A549 (cell line): ENCODE results near the gene CSTB. TPM values are rescaled to one million over a fixed set of nuclear protein-coding genes. Genes with fewer than 3 reads are reported as not detected.

Experiments used
- ATAC-seq, 2 experiments: fragments of 200-7000 bp in 1 of 2; fragments of >200 bp in 1 of 2; cut with Nextera tagmentation in 1 of 2; cut with Tn5 transposase in 1 of 2; 3 replicates each; pipeline versions ENCODE4 v1.8.0 to v1.9.1; 2018 to 2020; ENCODE audit warnings: mild to moderate bottlenecking in 1 of 2, moderate library complexity in 1 of 2
- CTCF ChIA-PET: fragments of 300-600 bp; sonication (Branson Sonifier 250); formaldehyde crosslinking; extraction: SDS; loops from one replicate; lab custom pipeline; 2021; ENCODE audit warnings: antibody characterized with exemption, inconsistent platforms; lab: Yijun Ruan, JAX
- POLR2A ChIA-PET: fragments of 350-600 bp; formaldehyde crosslinking; extraction: SDS; loops from one replicate; lab custom pipeline; 2021; ENCODE audit warnings: antibody characterized with exemption, inconsistent platforms; lab: Yijun Ruan, JAX
- DNase-seq, 2 experiments: peaks; one replicate each; pipeline versions ENCODE4 v3.0.0 to v3.0.0-alpha.2; 2011 to 2016; ENCODE audit warnings: low read depth in 1 of 2, low spot score in 1 of 2
- FAIRE-seq: peaks from 2 replicates; lab custom pipeline; 2011; peaks lifted over from hg19 to GRCh38; lab: Jason Lieb, UNC
- H3K27ac ChIP-seq, 2 experiments: fragments of >200 bp; sonication (Bioruptor Twin); formaldehyde crosslinking; 3 replicates each; pipeline ENCODE4 v1.5.1; 2016 to 2017
- H3K4me1 ChIP-seq: fragments of >200 bp; sonication (Bioruptor Twin); formaldehyde crosslinking; 3 replicates; pipeline ENCODE4 v1.6.1; 2016
- H3K4me2 ChIP-seq: fragments of >200 bp; sonication (Bioruptor Twin); formaldehyde crosslinking; 3 replicates; pipeline ENCODE4 v1.6.1; 2016
- H3K4me3 ChIP-seq: fragments of >200 bp; sonication (Bioruptor Twin); formaldehyde crosslinking; 3 replicates; pipeline ENCODE4 v1.5.1; 2016
- H3K9me3 ChIP-seq: fragments of >200 bp; sonication (Bioruptor Twin); formaldehyde crosslinking; 3 replicates; pipeline ENCODE4 v1.6.1; 2016
- CBX8 ChIP-seq: fragments of 200-600 bp; sonication (generic); IDR thresholded peaks from 2 replicates; pipeline ENCODE4 v1.6.1; 2016
- EHF ChIP-seq: fragments of 250-450 bp; sonication (Bioruptor Pico); IDR thresholded peaks from 2 replicates; pipeline ENCODE4 v1.5.0; 2020; ENCODE audit warnings: mild to moderate bottlenecking
- EHMT2 ChIP-seq: fragments of 200-600 bp; sonication (generic); IDR thresholded peaks from 2 replicates; pipeline ENCODE4 v1.6.1; 2016; ENCODE audit warnings: antibody characterized with exemption, low read depth, mild to moderate bottlenecking, moderate library complexity
- FOSB ChIP-seq: fragments of 250-450 bp; sonication (Bioruptor Pico); IDR thresholded peaks from 2 replicates; pipeline ENCODE4 v1.5.0; 2020; ENCODE audit warnings: mild to moderate bottlenecking, moderate library complexity
- FOSL2 ChIP-seq, 2 experiments: fragments of 450-650 bp in 1 of 2; fragments of >200 bp in 1 of 2; sonication (Bioruptor Twin) in 1 of 2; formaldehyde crosslinking; IDR thresholded peaks; 2 replicates each; pipeline versions ENCODE4 v1.5.0 to v1.6.1; 2016 to 2020; ENCODE audit warnings: mild to moderate bottlenecking in 1 of 2, moderate library complexity in 1 of 2
- FOXS1 ChIP-seq: fragments of 250-450 bp; sonication (Bioruptor Pico); IDR thresholded peaks from 2 replicates; pipeline ENCODE4 v1.5.0; 2020; ENCODE audit warnings: mild to moderate bottlenecking, moderate library complexity
- GATA3 ChIP-seq: IDR thresholded peaks from 2 replicates; pipeline ENCODE4 v1.6.1; 2012; ENCODE audit warnings: borderline replicate concordance
- HOXA7 ChIP-seq: fragments of 250-450 bp; sonication (Bioruptor Pico); IDR thresholded peaks from 2 replicates; pipeline ENCODE4 v1.5.0; 2020; ENCODE audit warnings: mild to moderate bottlenecking, moderate library complexity
- NFE2L2 ChIP-seq: fragments of 150-350 bp; conservative IDR thresholded peaks from 2 replicates; pipeline ENCODE4 v1.6.1; 2014; ENCODE audit warnings: low read length
- NPAS2 ChIP-seq: fragments of 250-450 bp; sonication (Bioruptor Pico); IDR thresholded peaks from 2 replicates; pipeline ENCODE4 v1.8.0; 2022; ENCODE audit warnings: mild to moderate bottlenecking, moderate library complexity, borderline replicate concordance
- NR3C1 ChIP-seq: fragments of >200 bp; sonication (Bioruptor Twin); formaldehyde crosslinking; IDR thresholded peaks from 3 replicates; pipeline ENCODE4 v1.6.1; 2017
- POLR2A ChIP-seq: IDR thresholded peaks from 2 replicates; pipeline ENCODE4 v1.6.1; 2012; ENCODE audit warnings: mild to moderate bottlenecking, low read length
- POLR2AphosphoS2 ChIP-seq: conservative IDR thresholded peaks from 2 replicates; pipeline ENCODE4 v1.6.1; 2012; ENCODE audit warnings: low read length, improper control_type of control experiment, inconsistent platforms
- RAD21 ChIP-seq, 2 experiments: fragments of >200 bp in 1 of 2; sonication (Bioruptor Twin) in 1 of 2; formaldehyde crosslinking in 1 of 2; IDR thresholded peaks in 1 of 2; conservative IDR thresholded peaks in 1 of 2; 2 replicates in 1 of 2; 3 replicates in 1 of 2; pipeline ENCODE4 v1.6.1; 2012 to 2018; ENCODE audit warnings: inconsistent platforms in 1 of 2
- RARB ChIP-seq: fragments of 250-450 bp; sonication (Bioruptor Pico); IDR thresholded peaks from 2 replicates; pipeline ENCODE4 v1.8.0; 2021; ENCODE audit warnings: mild to moderate bottlenecking, moderate library complexity
- RCOR1 ChIP-seq: fragments of 150-350 bp; IDR thresholded peaks from 2 replicates; pipeline ENCODE4 v1.6.1; 2014; ENCODE audit warnings: antibody characterized with exemption, low read length, low read depth
- RFX5 ChIP-seq: fragments of 450-650 bp; IDR thresholded peaks from 2 replicates; pipeline ENCODE4 v1.7.1; 2014; ENCODE audit warnings: antibody characterized with exemption, mild to moderate bottlenecking, moderate library complexity
- RNF2 ChIP-seq: fragments of 200-600 bp; sonication (generic); IDR thresholded peaks from 2 replicates; pipeline ENCODE4 v1.6.1; 2016; ENCODE audit warnings: low read depth, mild to moderate bottlenecking, antibody characterized with exemption, moderate library complexity, borderline replicate concordance
- SREBF2 ChIP-seq: fragments of 450-650 bp; IDR thresholded peaks from 2 replicates; pipeline ENCODE4 v1.6.1; 2014; ENCODE audit warnings: mild to moderate bottlenecking, moderate library complexity
- WGBS: methylation state at CpG from one replicate; pipeline ENCODE4 v1.1.6; 2017; ENCODE audit errors: missing lambda C conversion rate; 5-methylcytosine and 5-hydroxymethylcytosine counted together
- polyA plus RNA-seq, 4 experiments: library from polyadenylated mRNA; depleted of rRNA in 3 of 4; stranded (reverse); fragments of >200 nt; fragmentation: RNase III in 1 of 4; extraction: RNeasy Plus Mini Kit Qiagen cat#74134 plus additional on column Dnase treatment in 1 of 4; gene quantifications; 2 replicates in 3 of 4; 3 replicates in 1 of 4; pipeline ENCODE4 v1.2.3, GENCODE V29; 2011 to 2017
- TF ChIP-seq, protein P1 (sequence below): fragments of 450-650 bp; IDR thresholded peaks from 2 replicates; pipeline ENCODE4 v1.6.1; 2014; ENCODE audit warnings: antibody characterized with exemption
- TF ChIP-seq, protein P2 (sequence below): IDR thresholded peaks from 2 replicates; pipeline ENCODE4 v1.6.1; 2012

CSTB gene
- polyA plus RNA-seq, 2 of the 4 experiments (the other 2 are of a cell fraction), result 42.9 to 101 TPM

DNA sequence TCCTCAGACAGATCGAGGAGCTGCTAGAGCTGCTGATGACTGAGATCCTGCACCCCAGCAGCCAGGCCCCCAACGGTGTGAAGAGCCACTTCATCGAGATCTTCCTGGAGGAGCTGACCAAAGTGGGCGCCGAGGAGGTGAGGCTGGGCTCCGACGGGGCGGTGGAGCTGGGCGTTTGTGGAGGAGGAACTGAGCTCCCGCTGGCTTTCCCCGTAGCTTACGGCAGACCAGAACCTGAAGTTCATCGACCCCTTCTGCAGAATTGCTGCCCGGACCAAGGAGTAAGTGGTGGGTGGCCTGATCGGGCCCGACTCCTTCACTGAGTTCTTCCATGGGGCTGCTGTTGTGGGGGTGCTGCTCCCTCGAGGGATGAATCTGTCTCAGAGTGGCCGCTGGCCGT lies 21.3 kb upstream of the CSTB start:
- ChIA-PET CTCF (no interaction called here), POLR2A (no interaction called here)
- FAIRE-seq (no peak), ATAC-seq (no peak), DNase-seq (no peak)
- Histone ChIP-seq H3K9me3 (no peaks in the 10 kb centered on the region), H3K4me1 (no peaks in the 10 kb centered on the region), H3K4me3 (no peak overlapping the region), H3K27ac (no peak overlapping the region), H3K4me2 (no peak overlapping the region)
- TF ChIP-seq NPAS2 (CRISPR knock-in tag) (no peak), RARB (no peak)
- TF ChIP-seq, protein P1, sequence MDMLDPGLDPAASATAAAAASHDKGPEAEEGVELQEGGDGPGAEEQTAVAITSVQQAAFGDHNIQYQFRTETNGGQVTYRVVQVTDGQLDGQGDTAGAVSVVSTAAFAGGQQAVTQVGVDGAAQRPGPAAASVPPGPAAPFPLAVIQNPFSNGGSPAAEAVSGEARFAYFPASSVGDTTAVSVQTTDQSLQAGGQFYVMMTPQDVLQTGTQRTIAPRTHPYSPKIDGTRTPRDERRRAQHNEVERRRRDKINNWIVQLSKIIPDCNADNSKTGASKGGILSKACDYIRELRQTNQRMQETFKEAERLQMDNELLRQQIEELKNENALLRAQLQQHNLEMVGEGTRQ, result no peak
- WGBS, result 85% methylated on average over 4 of the region's 19 CpGs

DNA sequence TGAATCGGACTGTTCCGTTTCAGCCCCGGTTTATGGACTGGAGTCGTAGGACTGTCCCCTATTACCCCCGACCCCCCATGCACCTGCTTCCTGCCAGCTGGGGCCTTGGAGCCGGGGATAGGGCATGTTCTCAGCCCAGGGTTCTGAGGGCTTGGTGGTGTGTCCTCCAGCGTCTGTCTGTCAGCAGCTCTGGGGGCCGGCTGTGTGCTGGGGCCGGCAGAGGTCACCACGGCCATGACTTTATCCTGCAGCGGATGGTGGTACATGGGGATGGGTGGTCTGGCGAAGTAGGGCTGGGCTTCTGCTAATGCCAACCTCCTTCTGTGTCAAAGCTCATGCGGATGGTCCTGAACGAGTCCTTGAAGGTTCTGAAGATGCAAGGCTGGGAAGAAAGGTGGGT lies 18.7 kb upstream of the CSTB start:
- no peak for ATAC-seq
- no peak overlapping the region for H3K27ac ChIP-seq
- peaks cover 8% of the 10 kb centered on the region; the same call in 1 of the 3 replicates for H3K4me1 ChIP-seq
- FAIRE-seq, result no peak
- WGBS, result 93% methylated on average over 8 of the region's 14 CpGs
- no peak for DNase-seq
- TF ChIP-seq EHF (no peak), HOXA7 (CRISPR knock-in tag) (no peak), RFX5 (no peak)
- no peak overlapping the region for H3K4me3 ChIP-seq
- POLR2A ChIA-PET, result no interaction called here
- CTCF ChIA-PET, result no interaction called here
- no peak overlapping the region for H3K4me2 ChIP-seq
- no peaks in the 10 kb centered on the region for H3K9me3 ChIP-seq

DNA sequence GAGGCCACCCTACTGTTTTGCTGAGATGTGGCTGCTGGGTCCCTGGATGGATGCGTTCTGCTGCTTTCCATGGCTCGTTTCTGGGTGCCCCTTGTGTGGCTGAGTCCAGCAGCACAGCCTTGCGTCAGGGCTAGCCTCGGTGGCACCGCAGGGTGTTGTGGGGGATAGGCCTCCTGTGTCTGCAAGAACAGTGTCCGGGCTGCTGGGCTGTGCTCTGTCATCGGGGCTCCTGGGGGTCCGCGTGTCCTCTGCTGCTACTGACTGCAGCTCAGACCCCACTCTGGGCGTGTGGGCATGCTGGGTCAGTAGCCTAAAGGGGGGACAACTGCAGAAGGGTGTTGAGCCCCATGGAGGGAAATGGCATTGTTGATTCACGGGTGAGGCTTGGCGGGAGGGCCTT lies 18.2 kb upstream of the CSTB start:
- CTCF ChIA-PET, result no interaction called here
- DNase-seq, result no peak
- Histone ChIP-seq H3K4me2 (no peak overlapping the region), H3K4me1 (peaks cover 8% of the 10 kb centered on the region; the same call in 1 of the 3 replicates), H3K27ac (no peak overlapping the region), H3K9me3 (no peaks in the 10 kb centered on the region), H3K4me3 (no peak overlapping the region)
- POLR2A ChIA-PET, result no interaction called here
- no peak for ATAC-seq
- WGBS, result 93% methylated on average over 5 of the region's 12 CpGs
- no peak for TF ChIP-seq CBX8
- TF ChIP-seq FOXS1 (CRISPR knock-in tag), result no peak
- no peak for TF ChIP-seq RARB
- TF ChIP-seq, protein P1, result no peak
- FAIRE-seq, result no peak

DNA sequence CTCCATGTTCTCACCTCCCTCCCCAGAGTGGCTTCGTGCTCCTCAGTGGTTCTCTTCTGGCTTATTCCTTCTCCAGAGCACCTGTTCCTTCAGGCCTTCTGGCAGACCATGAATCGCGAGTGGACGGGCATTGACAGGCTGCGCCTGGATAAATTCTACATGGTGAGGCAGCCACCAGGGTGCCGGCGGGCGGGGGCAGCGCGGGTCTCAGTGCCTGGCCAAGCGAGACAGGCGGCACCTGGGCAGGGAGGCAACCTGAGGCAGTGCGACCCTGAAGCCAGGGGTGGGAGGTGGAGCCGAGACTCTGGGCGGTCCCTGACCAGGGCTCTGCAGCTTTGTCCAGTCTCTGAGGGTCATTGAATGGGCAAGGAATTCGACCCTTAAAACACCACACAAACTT lies 17.1 kb upstream of the CSTB start:
- TF ChIP-seq FOSL2 (IDR thresholded peaks at IDR 0.05) (no peak), FOSL2 (CRISPR knock-in tag; IDR thresholded peaks at IDR 0.05) (no peak), RFX5 (no peak), FOSB (CRISPR knock-in tag) (no peak), NPAS2 (CRISPR knock-in tag) (no peak), SREBF2 (no peak), RNF2 (no peak), EHMT2 (no peak), NFE2L2 (no peak), GATA3 (no peak), POLR2A (no peak), RAD21 (conservative IDR thresholded peaks at IDR 0.05 in 1 of 2, IDR thresholded peaks at IDR 0.05 in 1 of 2) (no peak), NR3C1 (no peak), FOXS1 (CRISPR knock-in tag) (no peak), POLR2AphosphoS2 (no peak), RCOR1 (no peak), HOXA7 (CRISPR knock-in tag) (no peak)
- TF ChIP-seq, protein P2, sequence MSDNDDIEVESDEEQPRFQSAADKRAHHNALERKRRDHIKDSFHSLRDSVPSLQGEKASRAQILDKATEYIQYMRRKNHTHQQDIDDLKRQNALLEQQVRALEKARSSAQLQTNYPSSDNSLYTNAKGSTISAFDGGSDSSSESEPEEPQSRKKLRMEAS, result no peak
- Histone ChIP-seq H3K4me1 (peaks cover 8% of the 10 kb centered on the region; the same call in 1 of the 3 replicates), H3K9me3 (no peaks in the 10 kb centered on the region), H3K4me2 (no peak overlapping the region), H3K4me3 (no peak overlapping the region), H3K27ac (no peak overlapping the region)
- ChIA-PET POLR2A (no interaction called here), CTCF (no interaction called here)
- ATAC-seq (no peak), FAIRE-seq (no peak), DNase-seq (no peak)
- WGBS, result 98% methylated on average over 15 of the region's 16 CpGs
